ENCODE measurements around the gene EPHB2.

DNA sequence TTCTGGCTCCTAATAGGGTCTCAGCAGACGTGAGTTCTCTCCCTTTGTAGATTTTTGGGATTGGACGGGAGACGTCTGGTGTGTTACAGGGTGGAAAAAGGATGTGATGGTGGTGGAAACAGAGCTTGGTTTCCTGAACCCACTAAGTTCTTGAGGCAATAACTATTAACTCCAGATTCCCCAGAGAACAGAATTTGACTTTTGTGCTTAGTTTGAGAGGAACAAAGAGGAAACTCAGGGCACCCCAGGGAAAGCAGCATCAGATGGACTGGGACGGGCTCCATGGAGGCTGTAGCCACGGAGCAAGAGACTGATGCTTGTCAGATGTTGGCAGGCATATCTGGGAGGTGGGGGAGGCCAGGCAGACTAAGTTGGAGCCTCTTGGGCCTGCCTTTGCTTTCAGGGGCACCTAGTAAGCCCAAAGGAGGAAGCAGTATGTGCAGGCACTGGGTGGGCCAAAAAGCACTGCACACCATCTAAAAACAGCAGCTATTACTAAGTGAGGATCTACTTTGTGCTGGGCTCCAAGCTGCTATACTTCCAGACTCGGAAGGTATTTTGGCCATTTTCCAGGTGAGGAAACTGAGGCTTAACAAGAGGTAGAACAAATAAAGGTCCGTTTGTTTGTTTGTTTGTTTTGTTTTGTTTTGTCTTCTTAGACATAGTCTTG lies 66.9 kb downstream of the EPHB2 start:
- TF ChIP-seq, protein P1, sequence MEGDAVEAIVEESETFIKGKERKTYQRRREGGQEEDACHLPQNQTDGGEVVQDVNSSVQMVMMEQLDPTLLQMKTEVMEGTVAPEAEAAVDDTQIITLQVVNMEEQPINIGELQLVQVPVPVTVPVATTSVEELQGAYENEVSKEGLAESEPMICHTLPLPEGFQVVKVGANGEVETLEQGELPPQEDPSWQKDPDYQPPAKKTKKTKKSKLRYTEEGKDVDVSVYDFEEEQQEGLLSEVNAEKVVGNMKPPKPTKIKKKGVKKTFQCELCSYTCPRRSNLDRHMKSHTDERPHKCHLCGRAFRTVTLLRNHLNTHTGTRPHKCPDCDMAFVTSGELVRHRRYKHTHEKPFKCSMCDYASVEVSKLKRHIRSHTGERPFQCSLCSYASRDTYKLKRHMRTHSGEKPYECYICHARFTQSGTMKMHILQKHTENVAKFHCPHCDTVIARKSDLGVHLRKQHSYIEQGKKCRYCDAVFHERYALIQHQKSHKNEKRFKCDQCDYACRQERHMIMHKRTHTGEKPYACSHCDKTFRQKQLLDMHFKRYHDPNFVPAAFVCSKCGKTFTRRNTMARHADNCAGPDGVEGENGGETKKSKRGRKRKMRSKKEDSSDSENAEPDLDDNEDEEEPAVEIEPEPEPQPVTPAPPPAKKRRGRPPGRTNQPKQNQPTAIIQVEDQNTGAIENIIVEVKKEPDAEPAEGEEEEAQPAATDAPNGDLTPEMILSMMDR (IDR thresholded peaks at IDR 0.05) = no peak
- TF ChIP-seq ZFX (IDR thresholded peaks at IDR 0.05; ENCODE audit: borderline replicate concordance) = no peak

Data from 22Rv1 (cell line).